IMR-90 (cell line): ENCODE results near the gene ANO7. TPM values are rescaled to one million over a fixed set of nuclear protein-coding genes. Genes with fewer than 3 reads are reported as not detected.

Source experiments
- ATAC-seq: fragments of 200-7000 bp; cut with Tn5 transposase; 2 replicates; pipeline ENCODE4 v1.9.1; 2020; ENCODE audit warnings: low read depth, mild to moderate bottlenecking, moderate library complexity
- BruUV-seq: library from RNA; stranded (reverse); fragments of 400-500 nt; replicated peaks from 2 replicates; lab custom pipeline; 2021; lab: Mats Ljungman, UMichigan
- CTCF ChIA-PET: fragments of 300-600 bp; formaldehyde crosslinking; extraction: SDS; loops from one replicate; lab custom pipeline; 2021; ENCODE audit warnings: antibody characterized with exemption; lab: Yijun Ruan, JAX
- POLR2A ChIA-PET: fragments of 300-600 bp; sonication (Branson Sonifier 250); formaldehyde crosslinking; loops from one replicate; lab custom pipeline; 2022; ENCODE audit warnings: antibody characterized with exemption; ENCODE audit not compliant: unreplicated experiment; lab: Charles Lee
- DNase-seq: peaks from one replicate; pipeline ENCODE4 v3.0.0; 2013
- H2AFZ ChIP-seq: replicated peaks from 2 replicates; pipeline ENCODE3; 2013; ENCODE audit warnings: low read length, mild to moderate bottlenecking; ENCODE audit not compliant: poor library complexity
- H2AK5ac ChIP-seq: 2 replicates; pipeline ENCODE4 v1.6.1; 2013; ENCODE audit warnings: low read depth, low read length, inconsistent platforms
- H2AK9ac ChIP-seq: replicated peaks from 2 replicates; pipeline ENCODE3; 2013; ENCODE audit warnings: mild to moderate bottlenecking, low read depth, low read length, moderate library complexity; ENCODE audit not compliant: poor library complexity
- H2BK120ac ChIP-seq: 2 replicates; pipeline ENCODE4 v1.6.1; 2013; ENCODE audit warnings: low read depth, low read length, inconsistent platforms
- H2BK15ac ChIP-seq: 3 replicates; pipeline ENCODE4 v1.6.1; 2013; ENCODE audit warnings: low read depth, low read length, inconsistent platforms
- H2BK20ac ChIP-seq: 2 replicates; pipeline ENCODE4 v1.6.1; 2013; ENCODE audit warnings: low read depth, mild to moderate bottlenecking, inconsistent platforms, low read length, moderate library complexity
- H2BK5ac ChIP-seq: 2 replicates; pipeline ENCODE4 v1.6.1; 2013; ENCODE audit warnings: mild to moderate bottlenecking, low read depth, low read length, inconsistent platforms; ENCODE audit not compliant: poor library complexity, severe bottlenecking
- H3K14ac ChIP-seq: replicated peaks from 2 replicates; pipeline ENCODE4 v1.6.1; 2013; ENCODE audit warnings: low read depth, low read length, inconsistent platforms
- H3K18ac ChIP-seq: 2 replicates; pipeline ENCODE4 v1.6.1; 2013; ENCODE audit warnings: low read depth, low read length, control low read depth
- H3K23ac ChIP-seq: 2 replicates; pipeline ENCODE4 v1.6.1; 2013; ENCODE audit warnings: low read depth, low read length, inconsistent platforms
- H3K27ac ChIP-seq: 2 replicates; pipeline ENCODE4 v1.5.1; 2013; ENCODE audit warnings: mild to moderate bottlenecking, control low read depth, low read length; ENCODE audit not compliant: insufficient read depth
- H3K27me3 ChIP-seq: 2 replicates; pipeline ENCODE4 v1.6.1; 2013; ENCODE audit warnings: low read length; ENCODE audit not compliant: control insufficient read depth, insufficient read depth
- H3K36me3 ChIP-seq: 2 replicates; pipeline ENCODE4 v1.6.1; 2013; ENCODE audit warnings: low read length, mixed read lengths; ENCODE audit not compliant: control insufficient read depth, insufficient read depth
- H3K4ac ChIP-seq: 2 replicates; pipeline ENCODE4 v1.6.1; 2013; ENCODE audit warnings: low read depth, low read length, inconsistent platforms
- H3K4me1 ChIP-seq: 2 replicates; pipeline ENCODE4 v1.6.1; 2013; ENCODE audit warnings: low read length, mixed read lengths; ENCODE audit not compliant: control insufficient read depth, insufficient read depth
- H3K4me2 ChIP-seq: 2 replicates; pipeline ENCODE4 v1.6.1; 2013; ENCODE audit warnings: low read depth, mild to moderate bottlenecking, control low read depth, low read length, moderate library complexity
- H3K4me3 ChIP-seq: 2 replicates; pipeline ENCODE4 v1.5.1; 2013; ENCODE audit warnings: low read depth, mild to moderate bottlenecking, control low read depth, low read length, moderate library complexity; ENCODE audit not compliant: insufficient read depth
- H3K56ac ChIP-seq: 2 replicates; pipeline ENCODE4 v1.6.1; 2013; ENCODE audit warnings: low read length, inconsistent platforms; ENCODE audit not compliant: insufficient read depth; ENCODE audit errors: extremely low read depth
- H3K79me1 ChIP-seq, 2 experiments: 2 replicates each; pipeline ENCODE4 v1.6.1; 2013; ENCODE audit warnings: low read length in 2 of 2, inconsistent platforms in 1 of 2, low read depth in 1 of 2
- H3K9ac ChIP-seq: 2 replicates; pipeline ENCODE4 v1.6.1; 2013; ENCODE audit warnings: low read depth, low read length, control low read depth
- H3K9me1 ChIP-seq: 2 replicates; pipeline ENCODE4 v1.6.1; 2013; ENCODE audit warnings: low read length, inconsistent platforms; ENCODE audit not compliant: insufficient read depth
- H3K9me3 ChIP-seq: 2 replicates; pipeline ENCODE4 v1.6.1; 2013; ENCODE audit warnings: low read length; ENCODE audit not compliant: control insufficient read depth, insufficient read depth
- H4K20me1 ChIP-seq: 2 replicates; pipeline ENCODE4 v1.6.1; 2013; ENCODE audit warnings: low read length, inconsistent platforms; ENCODE audit not compliant: insufficient read depth
- H4K5ac ChIP-seq: 2 replicates; pipeline ENCODE4 v1.6.1; 2013; ENCODE audit warnings: mild to moderate bottlenecking, low read depth, low read length, control low read depth
- H4K8ac ChIP-seq, 2 experiments: 2 replicates each; pipeline ENCODE4 v1.6.1; 2013; ENCODE audit warnings: low read depth in 2 of 2, low read length in 2 of 2, control low read depth in 1 of 2, inconsistent platforms in 1 of 2
- H4K91ac ChIP-seq: 2 replicates; pipeline ENCODE4 v1.6.1; 2013; ENCODE audit warnings: low read depth, low read length, inconsistent platforms; ENCODE audit not compliant: insufficient read depth
- BHLHE40 ChIP-seq: fragments of 150-350 bp; IDR thresholded peaks from 2 replicates; pipeline ENCODE4 v1.6.1; 2016; ENCODE audit warnings: mild to moderate bottlenecking, low read depth, low read length
- CEBPB ChIP-seq: IDR thresholded peaks from 2 replicates; pipeline ENCODE4 v1.6.1; 2012; ENCODE audit warnings: low read depth, low read length, improper control_type of control experiment
- CHD1 ChIP-seq: IDR thresholded peaks from 2 replicates; pipeline ENCODE4 v1.6.1; 2012; ENCODE audit warnings: low read depth, low read length, improper control_type of control experiment
- FOS ChIP-seq: fragments of 150-350 bp; IDR thresholded peaks from 2 replicates; pipeline ENCODE4 v1.6.1; 2016; ENCODE audit warnings: low read depth, low read length
- MAZ ChIP-seq: IDR thresholded peaks from 2 replicates; pipeline ENCODE4 v1.6.1; 2012; ENCODE audit warnings: low read depth, mild to moderate bottlenecking, low read length, improper control_type of control experiment, moderate library complexity, borderline replicate concordance
- MXI1 ChIP-seq: IDR thresholded peaks from 2 replicates; pipeline ENCODE4 v1.6.1; 2012; ENCODE audit warnings: low read depth, mild to moderate bottlenecking, low read length, moderate library complexity, borderline replicate concordance
- NFE2L2 ChIP-seq: fragments of 150-350 bp; IDR thresholded peaks from 2 replicates; pipeline ENCODE4 v1.6.1; 2016; ENCODE audit warnings: low read depth, mild to moderate bottlenecking, low read length
- RAD21 ChIP-seq: IDR thresholded peaks from 2 replicates; pipeline ENCODE4 v1.6.1; 2012; ENCODE audit warnings: low read length, improper control_type of control experiment
- RCOR1 ChIP-seq: IDR thresholded peaks from 2 replicates; pipeline ENCODE4 v1.6.1; 2012; ENCODE audit warnings: mild to moderate bottlenecking, low read length, improper control_type of control experiment; ENCODE audit not compliant: insufficient replicate concordance
- SMC3 ChIP-seq: fragments of 150-350 bp; IDR thresholded peaks from 2 replicates; pipeline ENCODE4 v1.6.1; 2016; ENCODE audit warnings: low read depth, mild to moderate bottlenecking, antibody characterized with exemption, low read length, moderate library complexity
- WGBS, 2 experiments: methylation state at CpG; one replicate each; pipeline versions ENCODE4 v1.1.5 to v1.1.7; 2013; ENCODE audit warnings: missing lambda C conversion rate in 2 of 2; ENCODE audit not compliant: insufficient read length in 1 of 2; ENCODE audit errors: extremely low coverage in 2 of 2; 5-methylcytosine and 5-hydroxymethylcytosine counted together
- dilution Hi-C: fragments of 300-500 bp; cut with HindIII; formaldehyde crosslinking; loops from one replicate; pipeline ENCODE4 v1.14.3; 2018; ENCODE audit warnings: low sequenced_read_pairs; ENCODE audit not compliant: unreplicated experiment
- in situ Hi-C: fragments of 300-500 bp; cut with MboI; formaldehyde crosslinking; loops from 3 replicates; pipeline ENCODE4 v1.14.3; 2019; ENCODE audit warnings: low sequenced_read_pairs, inconsistent platforms, mixed read lengths
- intact Hi-C: fragments of 100-400 bp; cut with micrococcal nuclease; formaldehyde crosslinking; loops from 2 replicates; pipeline ENCODE4 v1.10.0; 2022
- polyA plus RNA-seq, 3 experiments: library from polyadenylated mRNA; depleted of rRNA; stranded (reverse); fragments of >200 nt; gene quantifications; 2 replicates each; pipeline ENCODE4 v1.2.3, GENCODE V29; 2012; ENCODE audit warnings: low replicate concordance in 1 of 3
- total RNA-seq: library from RNA; depleted of rRNA; stranded (reverse); fragments of >200 nt; gene quantifications from 2 replicates; pipeline ENCODE4 v1.2.3, GENCODE V29; 2012
- TF ChIP-seq, protein P1 (sequence below): conservative IDR thresholded peaks from 2 replicates; pipeline ENCODE4 v1.5.1; 2012; ENCODE audit warnings: mild to moderate bottlenecking, low read depth, low read length, improper control_type of control experiment
- TF ChIP-seq, protein P2 (sequence below): fragments of 150-350 bp; IDR thresholded peaks from 2 replicates; pipeline ENCODE4 v1.6.1; 2017; ENCODE audit warnings: mild to moderate bottlenecking, antibody characterized with exemption, low read length, low read depth
- TF ChIP-seq, protein P3 (sequence below): fragments of 150-350 bp; IDR thresholded peaks from 2 replicates; pipeline ENCODE4 v1.6.1; 2016; ENCODE audit warnings: low read depth, mild to moderate bottlenecking, low read length, moderate library complexity, borderline replicate concordance

The ANO7 gene
- total and polyA plus RNA-seq, 2 of the 4 experiments (the other 2 are of a cell fraction) = 0.36 to 3.4 TPM

DNA sequence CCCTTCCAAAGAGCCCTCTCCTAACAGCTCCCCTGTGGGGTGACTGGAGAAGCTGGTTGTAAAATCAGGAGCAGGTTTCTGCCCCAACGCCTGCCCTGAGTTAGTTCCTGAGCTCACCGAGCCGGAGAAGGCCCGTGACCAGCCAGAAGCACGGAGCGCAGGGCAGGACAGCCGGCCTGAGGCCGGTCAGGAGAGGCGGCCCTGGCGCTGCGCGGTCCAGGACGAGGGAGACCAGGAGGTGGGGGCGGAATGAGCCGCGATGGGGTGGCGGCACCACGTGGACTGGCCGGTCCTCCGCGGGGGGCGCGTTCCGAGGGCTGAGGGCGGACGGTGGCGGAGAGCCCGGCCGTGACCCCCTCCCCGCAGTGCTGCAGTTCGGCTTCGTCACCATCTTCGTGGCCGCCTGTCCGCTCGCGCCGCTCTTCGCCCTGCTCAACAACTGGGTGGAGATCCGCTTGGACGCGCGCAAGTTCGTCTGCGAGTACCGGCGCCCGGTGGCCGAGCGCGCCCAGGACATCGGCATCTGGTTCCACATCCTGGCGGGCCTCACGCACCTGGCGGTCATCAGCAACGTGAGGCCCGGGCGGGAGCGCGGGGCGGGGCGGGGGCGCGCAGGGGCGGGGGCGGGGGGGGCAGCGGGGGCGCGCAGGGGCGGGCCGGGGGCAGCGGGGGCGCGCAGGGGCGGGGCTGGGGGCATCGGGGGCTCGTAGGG lies 29.0 kb downstream of the ANO7 start:
- Histone ChIP-seq H3K9me1 (peaks cover 2% of the 10 kb centered on the region; the same call in 1 of the 2 replicates), H2AK5ac (peak overlapping the region; percentile 29; the same call in 1 of the 2 replicates), H3K4me1 (peaks cover 4% of the 10 kb centered on the region; the same call in 1 of the 2 replicates), H3K36me3 (no peaks in the 10 kb centered on the region), H3K18ac (no peak overlapping the region), H3K4me2 (peak overlapping the region; percentile 48), H4K20me1 (peaks cover 4% of the 10 kb centered on the region; the same call in 1 of the 2 replicates), H2BK120ac (no peak overlapping the region), H2BK20ac (no peak overlapping the region), H3K4me3 (peak overlapping the region; percentile 49), H3K56ac (no peak overlapping the region), H3K23ac (no peak overlapping the region), H3K9ac (no peak overlapping the region), H3K27me3 (peaks cover 10% of the 10 kb centered on the region; the same call in 1 of the 2 replicates), H2BK5ac (peak overlapping the region; percentile 59), H3K79me1 (peaks cover 0 to 7% of the 10 kb centered on the region in 2 experiments; a peak in 1 of 4 replicates), H2AK9ac (peak overlapping the region; percentile 89), H3K4ac (peak overlapping the region; percentile 56), H4K91ac (no peak overlapping the region; the same call in 1 of the 2 replicates), H2BK15ac (no peak overlapping the region; the same call in 2 of the 3 replicates), H4K8ac (peak overlapping the region; percentile 21 to 77; a peak in 2 of 4 replicates), H4K5ac (no peak overlapping the region), H2AFZ (peak overlapping the region; percentile 99), H3K14ac (no peak overlapping the region; the same call in 1 of the 2 replicates), H3K9me3 (no peaks in the 10 kb centered on the region), H3K27ac (peak overlapping the region; percentile 26)
- DNase-seq (peak; percentile 72), ATAC-seq (peak; percentile 82)
- ChIA-PET POLR2A (no interaction called here), CTCF (no interaction called here)
- BruUV-seq = no TSS peak
- intact Hi-C loops (loop anchor here (5.0 kb wide), 2 partner anchors 305 to 365 kb away; no protein-coding TSS in a partner anchor), in situ Hi-C loops (no loop called here), dilution Hi-C loops (no loop called here)
- WGBS, 2 experiments = 6% methylated on average over 20 of the region's 77 CpGs; no CpG with 5 or more reads in 1 of the 2 experiments
- TF ChIP-seq SMC3 (no peak), RCOR1 (no peak), CHD1 (no peak), NFE2L2 (no peak), CEBPB (no peak), MXI1 (peak; percentile 50; the same call in 1 of the 2 replicates), FOS (no peak), MAZ (peak; percentile 87; the same call in 1 of the 2 replicates), RAD21 (no peak), BHLHE40 (no peak)
- TF ChIP-seq, protein P1, sequence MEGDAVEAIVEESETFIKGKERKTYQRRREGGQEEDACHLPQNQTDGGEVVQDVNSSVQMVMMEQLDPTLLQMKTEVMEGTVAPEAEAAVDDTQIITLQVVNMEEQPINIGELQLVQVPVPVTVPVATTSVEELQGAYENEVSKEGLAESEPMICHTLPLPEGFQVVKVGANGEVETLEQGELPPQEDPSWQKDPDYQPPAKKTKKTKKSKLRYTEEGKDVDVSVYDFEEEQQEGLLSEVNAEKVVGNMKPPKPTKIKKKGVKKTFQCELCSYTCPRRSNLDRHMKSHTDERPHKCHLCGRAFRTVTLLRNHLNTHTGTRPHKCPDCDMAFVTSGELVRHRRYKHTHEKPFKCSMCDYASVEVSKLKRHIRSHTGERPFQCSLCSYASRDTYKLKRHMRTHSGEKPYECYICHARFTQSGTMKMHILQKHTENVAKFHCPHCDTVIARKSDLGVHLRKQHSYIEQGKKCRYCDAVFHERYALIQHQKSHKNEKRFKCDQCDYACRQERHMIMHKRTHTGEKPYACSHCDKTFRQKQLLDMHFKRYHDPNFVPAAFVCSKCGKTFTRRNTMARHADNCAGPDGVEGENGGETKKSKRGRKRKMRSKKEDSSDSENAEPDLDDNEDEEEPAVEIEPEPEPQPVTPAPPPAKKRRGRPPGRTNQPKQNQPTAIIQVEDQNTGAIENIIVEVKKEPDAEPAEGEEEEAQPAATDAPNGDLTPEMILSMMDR = no peak
- TF ChIP-seq, protein P2, sequence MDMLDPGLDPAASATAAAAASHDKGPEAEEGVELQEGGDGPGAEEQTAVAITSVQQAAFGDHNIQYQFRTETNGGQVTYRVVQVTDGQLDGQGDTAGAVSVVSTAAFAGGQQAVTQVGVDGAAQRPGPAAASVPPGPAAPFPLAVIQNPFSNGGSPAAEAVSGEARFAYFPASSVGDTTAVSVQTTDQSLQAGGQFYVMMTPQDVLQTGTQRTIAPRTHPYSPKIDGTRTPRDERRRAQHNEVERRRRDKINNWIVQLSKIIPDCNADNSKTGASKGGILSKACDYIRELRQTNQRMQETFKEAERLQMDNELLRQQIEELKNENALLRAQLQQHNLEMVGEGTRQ = peak; percentile 68; the same call in 1 of the 2 replicates
- TF ChIP-seq, protein P3, sequence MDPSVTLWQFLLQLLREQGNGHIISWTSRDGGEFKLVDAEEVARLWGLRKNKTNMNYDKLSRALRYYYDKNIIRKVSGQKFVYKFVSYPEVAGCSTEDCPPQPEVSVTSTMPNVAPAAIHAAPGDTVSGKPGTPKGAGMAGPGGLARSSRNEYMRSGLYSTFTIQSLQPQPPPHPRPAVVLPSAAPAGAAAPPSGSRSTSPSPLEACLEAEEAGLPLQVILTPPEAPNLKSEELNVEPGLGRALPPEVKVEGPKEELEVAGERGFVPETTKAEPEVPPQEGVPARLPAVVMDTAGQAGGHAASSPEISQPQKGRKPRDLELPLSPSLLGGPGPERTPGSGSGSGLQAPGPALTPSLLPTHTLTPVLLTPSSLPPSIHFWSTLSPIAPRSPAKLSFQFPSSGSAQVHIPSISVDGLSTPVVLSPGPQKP = no peak
